ENCODE data around the gene MAPKBP1.

The MAPKBP1 gene

GRCh38 chr15:41850482-41851166, 76.3 kb downstream of the MAPKBP1 start:
- DNase-seq = no peak

DNA sequence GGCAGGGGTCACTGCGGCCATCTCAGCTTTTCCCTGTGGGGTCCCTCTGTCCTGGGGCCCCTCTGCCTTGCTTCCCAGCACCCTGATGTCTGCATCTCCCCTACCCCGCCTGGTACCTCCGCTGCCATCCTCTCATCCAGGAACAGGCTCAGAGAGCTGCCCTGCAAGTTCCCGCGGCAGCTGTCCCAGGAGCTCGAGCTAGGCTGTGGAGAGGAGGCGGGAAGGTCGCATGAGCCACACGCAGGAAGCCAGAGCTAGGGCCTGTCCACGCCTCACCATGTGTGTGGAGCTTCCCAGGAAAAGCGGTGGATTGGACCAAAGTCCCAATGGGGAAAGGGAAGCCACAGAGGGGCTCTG, 76.9 kb downstream of the MAPKBP1 start:
- DNase-seq = no peak

GRCh38 chr15:41851755-41852370, 77.6 kb downstream of the MAPKBP1 start:
- DNase-seq = no peak

- DNase-seq = no peak
Observed at GRCh38 chr15:41852736-41853590, 78.7 kb downstream of the MAPKBP1 start.

- DNase-seq = no peak
Observed at GRCh38 chr15:41853831-41854230, 79.5 kb downstream of the MAPKBP1 start.

DNA sequence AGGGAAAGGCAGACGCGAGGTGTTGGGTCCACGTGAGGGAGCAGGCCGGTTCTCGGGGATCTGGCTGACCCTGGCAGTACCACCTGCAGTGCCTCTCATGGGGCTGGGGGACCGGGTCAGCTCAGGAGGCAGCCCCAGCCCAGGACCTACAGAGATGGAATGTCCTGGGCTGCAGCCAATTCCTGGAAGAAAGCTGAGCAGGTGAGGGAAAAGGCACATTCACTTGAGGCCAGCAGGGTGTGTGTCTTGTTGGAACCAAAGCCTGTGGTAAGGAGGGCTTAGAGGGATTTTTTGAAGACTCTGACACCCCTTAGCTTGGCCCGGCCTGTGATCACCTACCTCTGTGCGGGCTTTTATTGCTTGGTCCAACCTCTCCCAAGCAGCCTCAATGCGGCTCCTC, 80.2 kb downstream of the MAPKBP1 start:
- no peak for DNase-seq

GRCh38 chr15:41855261-41855961, 81.1 kb downstream of the MAPKBP1 start:
- no peak for DNase-seq

- no peak for DNase-seq
Observed at GRCh38 chr15:41856262-41856661, 82.0 kb downstream of the MAPKBP1 start.

DNA sequence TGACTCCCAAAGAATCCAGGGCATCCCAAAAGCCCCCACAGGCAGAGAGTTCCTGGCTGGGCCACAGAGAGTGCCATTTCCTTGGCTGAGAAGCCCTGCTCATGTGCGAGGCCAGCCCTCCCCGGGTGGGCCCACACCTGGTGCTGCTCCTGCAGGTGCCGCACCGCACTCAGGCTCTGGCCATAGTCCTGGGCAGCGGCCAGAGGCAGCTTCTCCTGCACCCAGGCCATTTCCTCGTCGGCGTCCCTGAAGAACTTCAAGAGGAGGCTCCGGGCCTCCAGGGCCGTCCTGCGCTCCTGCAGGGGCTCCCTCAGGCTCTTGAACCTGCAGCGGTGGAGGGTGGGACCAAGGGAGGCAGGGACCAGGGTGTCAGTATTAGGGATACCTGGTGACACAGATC, 82.4 kb downstream of the MAPKBP1 start:
- DNase-seq = no peak

GRCh38 chr15:41857316-41857715, 83.0 kb downstream of the MAPKBP1 start:
- DNase-seq = no peak

GRCh38 chr15:41858756-41859155, 84.5 kb downstream of the MAPKBP1 start:
- no peak for DNase-seq

DNA sequence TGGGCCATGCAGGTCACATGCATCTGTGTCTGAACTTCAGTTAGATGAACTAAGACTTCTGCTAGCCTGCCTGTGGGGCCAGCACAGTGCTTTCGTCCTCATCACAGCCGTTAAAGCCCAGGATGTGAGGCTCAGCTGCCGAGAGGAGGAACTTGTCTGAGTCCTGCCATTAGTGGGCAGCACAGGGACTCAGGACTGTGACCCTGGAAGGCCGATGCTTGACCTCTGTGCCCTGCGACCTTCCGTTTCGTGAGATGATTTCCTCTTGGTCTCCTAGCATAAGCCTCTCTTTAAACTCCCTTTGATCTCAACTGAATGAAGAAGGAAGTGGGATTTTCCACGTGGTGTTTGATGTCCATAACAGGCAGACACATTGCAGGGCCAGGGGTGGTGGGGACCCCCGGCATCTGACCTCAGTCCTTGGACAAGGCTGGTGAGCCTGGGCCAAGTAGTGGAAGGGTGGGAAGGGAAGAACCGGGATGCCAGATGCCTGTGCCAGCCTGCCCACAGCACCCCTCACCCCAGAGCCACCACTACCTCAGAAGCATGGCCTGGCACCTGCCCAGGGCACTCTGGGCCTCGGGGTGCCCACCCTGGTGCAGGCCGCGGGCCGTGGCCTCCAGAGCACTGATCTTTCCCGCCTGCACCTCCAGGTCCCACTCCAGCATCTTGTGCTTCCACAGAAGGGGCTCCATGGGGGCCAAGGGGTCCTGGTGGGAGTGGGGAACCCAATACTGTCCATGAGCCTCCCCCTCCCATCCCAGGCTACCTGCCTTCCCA, 86.0 kb downstream of the MAPKBP1 start:
- no peak for DNase-seq

DNA sequence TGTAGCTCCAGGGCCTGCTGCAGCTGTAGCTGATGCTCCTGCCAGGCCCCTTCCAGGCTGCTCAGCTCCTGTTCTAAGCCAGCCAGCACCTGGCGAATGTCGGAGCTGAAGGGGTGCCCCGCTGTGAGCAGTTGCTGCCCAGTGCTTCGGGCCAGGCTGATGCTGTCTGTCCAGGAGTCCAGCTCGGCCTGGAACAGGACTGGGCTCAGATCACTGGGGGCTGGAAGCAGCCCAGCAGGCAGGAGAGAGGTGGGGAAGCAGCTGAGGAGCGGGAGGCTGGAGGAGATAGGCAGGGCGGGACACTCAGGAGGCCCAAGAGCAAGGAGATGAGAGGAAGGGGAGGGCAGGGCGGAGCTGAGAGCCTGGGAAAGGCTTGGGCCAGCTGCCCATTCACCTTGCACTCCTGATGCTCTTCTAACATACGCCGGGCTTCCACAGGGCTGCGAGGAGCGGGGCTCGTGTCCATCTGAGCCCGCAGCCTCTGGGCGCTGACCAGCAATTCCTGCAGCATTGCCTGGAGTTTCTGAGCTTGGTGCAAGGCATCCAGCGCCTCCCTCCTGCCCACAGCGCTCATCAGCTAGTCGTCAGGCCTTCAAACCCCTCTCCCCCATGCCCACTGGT, 87.6 kb downstream of the MAPKBP1 start:
- no peak for DNase-seq

DNA sequence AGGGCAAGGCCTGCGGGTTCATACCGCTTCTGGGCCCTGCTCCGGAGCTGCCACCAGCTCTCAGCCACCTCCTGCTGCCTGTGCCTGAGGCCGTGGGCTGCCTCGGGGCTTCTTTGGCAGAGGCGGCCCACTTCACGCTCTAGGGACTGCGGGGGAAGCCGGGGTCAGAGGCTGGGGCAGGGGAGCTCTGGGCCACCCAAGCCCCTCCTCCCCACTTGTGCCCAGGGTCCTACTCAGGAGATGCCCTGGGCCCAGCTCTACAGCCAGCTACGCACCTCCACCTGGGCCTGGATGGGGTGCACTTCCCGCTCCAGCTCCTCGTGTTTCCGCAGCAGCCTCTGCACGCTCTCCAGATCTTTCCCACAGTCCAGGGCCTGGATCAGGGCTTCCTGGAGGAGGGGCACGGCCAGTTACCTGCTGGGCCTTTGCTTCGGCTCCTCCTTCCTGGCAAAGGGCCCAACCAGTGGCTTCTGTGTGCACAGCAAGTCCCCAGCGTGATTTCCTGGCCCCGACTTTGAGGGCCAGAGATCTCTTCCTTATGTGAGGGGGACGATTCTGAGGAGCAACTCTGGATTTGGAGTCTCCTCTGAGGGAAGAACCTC, 88.3 kb downstream of the MAPKBP1 start:
- DNase-seq = no peak

DNA sequence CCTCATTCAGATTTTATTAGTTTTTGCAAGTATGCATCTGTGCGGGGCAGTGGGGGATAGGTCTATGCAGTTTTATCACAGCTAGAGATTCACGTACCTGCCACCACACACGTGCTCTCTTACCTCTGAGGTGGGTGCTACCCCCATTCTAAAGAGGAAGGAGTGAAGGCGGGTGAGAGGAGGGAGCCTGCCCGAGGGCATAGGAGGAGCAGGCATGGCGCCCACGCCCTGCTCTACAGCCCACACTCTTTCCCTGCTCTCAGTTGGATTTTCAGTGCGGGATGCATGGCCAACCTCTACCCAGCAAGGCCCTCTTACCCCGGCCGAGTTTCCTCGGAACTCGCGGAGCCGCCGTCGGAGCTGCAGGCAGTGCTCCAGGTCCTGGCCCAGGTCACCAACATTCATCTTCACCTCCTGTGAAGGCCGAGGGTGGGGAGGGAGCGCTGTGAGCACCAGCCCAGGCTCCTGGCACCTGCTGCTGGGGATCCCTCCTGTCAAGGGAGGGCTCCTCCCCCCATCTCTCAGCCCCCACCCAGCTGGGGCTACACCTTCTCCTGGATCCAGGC, 91.3 kb downstream of the MAPKBP1 start:
- no peak for DNase-seq

GRCh38 chr15:41866263-41866703, 92.0 kb downstream of the MAPKBP1 start:
- DNase-seq = no peak

- DNase-seq = no peak
Observed at GRCh38 chr15:41866872-41867579, 92.7 kb downstream of the MAPKBP1 start.

- no peak for DNase-seq
Observed at GRCh38 chr15:41868321-41868720, 94.0 kb downstream of the MAPKBP1 start.

DNA sequence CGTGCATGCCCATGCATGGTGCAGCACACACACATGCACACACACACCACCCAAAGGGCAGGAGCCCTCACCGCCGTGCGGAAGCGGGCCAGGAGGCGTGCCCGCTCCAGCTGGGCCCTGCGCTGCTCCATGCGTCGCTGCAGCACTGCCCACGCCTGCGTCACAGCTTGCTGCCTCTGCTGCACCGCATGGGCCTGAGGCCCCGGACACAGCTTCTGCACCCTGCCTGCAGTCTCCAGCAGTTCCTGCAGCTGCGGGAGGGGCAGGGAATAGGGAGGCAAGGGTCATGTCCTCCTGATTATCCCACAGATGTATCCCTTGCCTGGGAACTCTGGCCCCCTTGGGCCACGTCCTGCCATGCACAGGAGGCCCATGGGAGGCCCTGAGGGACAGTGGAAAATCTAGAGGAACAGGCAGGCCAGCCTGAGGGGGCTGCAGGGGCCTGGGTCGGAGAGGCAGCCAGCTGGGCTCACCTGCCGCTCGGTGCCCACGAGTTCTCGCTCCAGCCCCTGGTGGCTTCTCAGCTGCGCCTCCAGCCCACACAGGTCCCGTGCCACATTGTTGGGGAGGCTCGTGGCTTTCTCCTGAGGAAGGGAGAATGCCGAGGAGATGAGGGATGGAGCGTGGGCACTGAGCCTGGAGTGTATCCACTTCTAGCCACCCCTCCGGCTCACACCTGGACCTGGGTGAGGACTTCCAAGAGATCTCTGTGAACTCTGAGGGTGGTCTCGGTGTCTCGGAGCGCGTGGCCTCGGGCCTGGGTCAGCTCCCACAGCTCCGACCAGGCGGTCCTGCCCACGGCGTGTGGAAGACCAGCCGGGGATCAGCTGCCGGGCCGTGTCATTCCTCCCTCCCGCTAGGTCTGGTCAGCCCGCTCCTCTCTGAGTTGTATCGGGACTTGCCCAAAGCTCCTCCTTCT, 95.7 kb downstream of the MAPKBP1 start:
- no peak for DNase-seq
